AG10803 (cell line): ENCODE results near the gene CDKAL1.
A peak's percentile ranks its signal among the peaks of the same experiment; 100 is the strongest.

Experiments
- DNase-seq: peaks from one replicate; pipeline ENCODE4 v3.0.0; 2010; ENCODE audit warnings: low read depth
- H3K4me3 ChIP-seq: 2 replicates; pipeline ENCODE4 v1.5.1; 2011; ENCODE audit warnings: mild to moderate bottlenecking, low read length, control low read depth
- CTCF ChIP-seq: conservative IDR thresholded peaks from 2 replicates; pipeline ENCODE4 v1.5.1; 2011; ENCODE audit warnings: mild to moderate bottlenecking, low read length, control low read depth, inconsistent platforms

CDKAL1 gene

GRCh38 chr6:20707870-20708269, 173.6 kb downstream of the CDKAL1 start:
- H3K4me3 ChIP-seq = no peak overlapping the region
- TF ChIP-seq CTCF = no peak
- no peak for DNase-seq

GRCh38 chr6:20708367-20709124, 174.3 kb downstream of the CDKAL1 start:
- no peak for TF ChIP-seq CTCF
- DNase-seq = peak; percentile 32
- H3K4me3 ChIP-seq = no peak overlapping the region

DNA sequence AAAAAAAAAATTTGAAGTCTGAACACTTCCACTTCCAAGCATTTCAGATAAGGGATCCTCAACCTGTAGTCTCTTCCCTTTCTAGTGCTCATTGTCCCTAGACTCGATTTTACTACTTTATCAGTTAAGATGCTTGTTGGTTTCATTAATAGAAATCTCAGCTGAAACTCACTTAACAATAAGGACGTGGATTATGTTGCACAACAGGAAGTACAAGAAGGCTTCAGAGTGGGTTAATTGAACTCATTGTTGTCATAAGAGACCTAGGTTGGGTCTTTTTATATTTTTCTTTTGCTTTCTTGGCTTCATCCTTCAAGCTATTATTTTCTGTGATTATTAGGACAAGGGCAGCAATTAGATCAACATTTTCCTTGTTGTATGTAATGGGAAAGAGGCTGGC, 175.2 kb downstream of the CDKAL1 start:
- TF ChIP-seq CTCF = no peak
- no peak overlapping the region for H3K4me3 ChIP-seq
- no peak for DNase-seq

DNA sequence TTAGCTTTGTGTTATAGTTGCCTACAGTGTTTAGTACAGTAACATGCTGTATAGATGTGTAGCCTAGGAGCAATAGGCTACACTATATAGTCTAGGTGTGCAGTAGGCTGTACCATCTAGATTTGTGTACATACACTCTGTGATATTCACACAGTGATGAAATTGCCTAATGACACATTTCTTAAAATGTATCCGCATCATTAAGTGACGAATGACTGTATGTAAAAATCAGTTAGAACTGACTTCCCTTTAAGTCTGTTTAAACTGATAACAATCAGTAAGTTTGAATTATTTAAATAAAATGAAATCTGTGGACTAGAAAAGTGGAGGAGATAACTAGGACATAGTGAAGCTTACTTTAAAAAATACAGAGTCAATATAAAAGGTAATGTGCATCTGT, 176.1 kb downstream of the CDKAL1 start:
- TF ChIP-seq CTCF = no peak
- no peak for DNase-seq
- no peak overlapping the region for H3K4me3 ChIP-seq

- TF ChIP-seq CTCF = no peak
- no peak overlapping the region for H3K4me3 ChIP-seq
- no peak for DNase-seq
Measured at GRCh38 chr6:20711518-20711917, 177.3 kb downstream of the CDKAL1 start.

DNA sequence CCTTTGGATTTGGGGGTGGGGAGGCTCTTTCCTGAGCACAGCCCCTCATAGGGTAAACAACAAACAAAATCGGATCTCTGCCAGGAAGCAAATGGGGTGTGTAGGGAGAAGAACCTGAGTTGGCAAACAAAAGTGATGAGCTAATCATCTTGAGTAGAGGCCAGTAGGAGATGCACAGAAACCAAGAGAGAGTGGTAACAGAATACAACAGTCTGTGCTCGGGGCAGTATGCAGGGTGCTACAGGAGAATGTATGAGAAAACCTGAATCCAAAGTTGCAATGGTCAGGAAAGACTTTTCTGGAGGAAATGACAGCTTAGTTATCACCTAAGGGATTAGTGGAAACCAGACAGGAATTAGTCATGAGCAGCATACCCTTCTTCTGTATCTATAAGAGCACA, 177.8 kb downstream of the CDKAL1 start:
- DNase-seq = no peak
- no peak overlapping the region for H3K4me3 ChIP-seq
- no peak for TF ChIP-seq CTCF

GRCh38 chr6:20715135-20715806, 181.0 kb downstream of the CDKAL1 start:
- no peak for TF ChIP-seq CTCF
- no peak for DNase-seq
- H3K4me3 ChIP-seq = no peak overlapping the region
